ENCODE measurements around the gene SNRPE. TPM values are rescaled to one million over a fixed set of nuclear protein-coding genes. Genes with fewer than 3 reads are reported as not detected.

Gene SNRPE
- total RNA-seq, 1 experiment from 2014 or later, result 288 TPM

GRCh38 chr1:203860396-203861025 is 888 bp upstream of the SNRPE start:
- peaks cover 4 to 20% of the 10 kb centered on the region in 2 experiments; a peak in 3 of 4 replicates for H3K4me1 ChIP-seq (ENCODE audit: control insufficient read depth in 1 of 2, insufficient read depth in 2 of 2, low read length in 2 of 2)
- peak overlapping the region in 1 of 2 experiments; percentile 78; a peak in 1 of 4 replicates for H3K4me3 ChIP-seq (replicated peaks in 1 of 2; ENCODE audit: low read depth in 1 of 2, low read length in 2 of 2)
- TF ChIP-seq ATF3 (IDR thresholded peaks at IDR 0.05), result no peak
- TF ChIP-seq POLR2A (IDR thresholded peaks at IDR 0.05; ENCODE audit: borderline replicate concordance, extremely low read depth, insufficient read depth, insufficient read length), result no peak
- no peak for TF ChIP-seq ZNF274 (IDR thresholded peaks at IDR 0.05; ENCODE audit: low read depth, low read length)
- TF ChIP-seq, protein P1, sequence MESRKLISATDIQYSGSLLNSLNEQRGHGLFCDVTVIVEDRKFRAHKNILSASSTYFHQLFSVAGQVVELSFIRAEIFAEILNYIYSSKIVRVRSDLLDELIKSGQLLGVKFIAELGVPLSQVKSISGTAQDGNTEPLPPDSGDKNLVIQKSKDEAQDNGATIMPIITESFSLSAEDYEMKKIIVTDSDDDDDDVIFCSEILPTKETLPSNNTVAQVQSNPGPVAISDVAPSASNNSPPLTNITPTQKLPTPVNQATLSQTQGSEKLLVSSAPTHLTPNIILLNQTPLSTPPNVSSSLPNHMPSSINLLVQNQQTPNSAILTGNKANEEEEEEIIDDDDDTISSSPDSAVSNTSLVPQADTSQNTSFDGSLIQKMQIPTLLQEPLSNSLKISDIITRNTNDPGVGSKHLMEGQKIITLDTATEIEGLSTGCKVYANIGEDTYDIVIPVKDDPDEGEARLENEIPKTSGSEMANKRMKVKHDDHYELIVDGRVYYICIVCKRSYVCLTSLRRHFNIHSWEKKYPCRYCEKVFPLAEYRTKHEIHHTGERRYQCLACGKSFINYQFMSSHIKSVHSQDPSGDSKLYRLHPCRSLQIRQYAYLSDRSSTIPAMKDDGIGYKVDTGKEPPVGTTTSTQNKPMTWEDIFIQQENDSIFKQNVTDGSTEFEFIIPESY (IDR thresholded peaks at IDR 0.05; ENCODE audit: extremely low read depth, insufficient replicate concordance, low read length), result no peak
- TF ChIP-seq SRF (IDR thresholded peaks at IDR 0.05; ENCODE audit: low read depth), result no peak
- TF ChIP-seq POLR2AphosphoS5 (IDR thresholded peaks at IDR 0.05; ENCODE audit: low read depth, low read length), result no peak
- TF ChIP-seq YY1 (IDR thresholded peaks at IDR 0.05; ENCODE audit: extremely low read depth, insufficient replicate concordance, low read depth, low read length), result no peak
- no peak for TF ChIP-seq RAD21 (IDR thresholded peaks at IDR 0.05; ENCODE audit: low read depth)
- no peak for TF ChIP-seq FOSL1 (IDR thresholded peaks at IDR 0.05; ENCODE audit: low read depth)
- TF ChIP-seq TCF7L2 (IDR thresholded peaks at IDR 0.05; ENCODE audit: borderline replicate concordance, extremely low read depth, insufficient read depth, insufficient read length), result no peak
- H3K9me3 ChIP-seq (ENCODE audit: control insufficient read depth in 1 of 2, insufficient read depth in 1 of 2, low read depth in 1 of 2, low read length in 2 of 2), result no peaks in the 10 kb centered on the region
- no TSS peak for BruUV-seq (replicated peaks)
- intact Hi-C loops (cut with micrococcal nuclease), result loop anchor here (1.0 to 10.0 kb wide), 7 partner anchors 267 to 534 kb away; no protein-coding TSS in a partner anchor
- H3K9me2 ChIP-seq (ENCODE audit: insufficient read depth), result no peaks in the 10 kb centered on the region
- peak overlapping the region; percentile 83 for H3K4me2 ChIP-seq (ENCODE audit: low read length)
- RAD21 ChIA-PET (ENCODE audit: low non-redundant PET in 1 of 2, low total read pairs in 2 of 2, uncharacterized antibody in 2 of 2, unreplicated experiment in 2 of 2), result interaction anchor here in 1 of 2 experiments (0.6 kb wide), 1 partner anchor 302 kb away, joined by 3 read pairs; no protein-coding TSS in a partner anchor
- peak overlapping the region; percentile 86 for H3K9ac ChIP-seq (ENCODE audit: low read length)
- peaks cover 41% of the 10 kb centered on the region for H3K79me2 ChIP-seq (ENCODE audit: insufficient read depth, low read length)
- no peaks in the 10 kb centered on the region for H3K27me3 ChIP-seq (ENCODE audit: insufficient read depth, low read length)
- no peak overlapping the region for H3K27ac ChIP-seq (ENCODE audit: low read depth, low read length)
- POLR2A ChIA-PET, result interaction anchor here (2.1 kb wide), 1 partner anchor 269 kb away, joined by 9 read pairs; no protein-coding TSS in a partner anchor
- peaks cover 9 to 13% of the 10 kb centered on the region in 2 experiments; a peak in 3 of 4 replicates for H3K36me3 ChIP-seq (ENCODE audit: control insufficient read depth in 1 of 2, insufficient read depth in 2 of 2, low read length in 2 of 2)
- CTCF ChIA-PET, result interaction anchor here (0.7 to 2.7 kb wide), 6 partner anchors 11 to 346 kb away, joined by 3 to 21 read pairs (median 4); no protein-coding TSS in a partner anchor
- ATAC-seq (no peak), DNase-seq (ENCODE audit: low read depth, low spot score) (no peak)
- H4K20me1 ChIP-seq (ENCODE audit: insufficient read depth), result 0 out of 2 replicates have a peak, but pooled peaks cover 3% of the 10 kb centered on the region
- H2AFZ ChIP-seq (ENCODE audit: low read depth, low read length, poor library complexity, severe bottlenecking), result no peak overlapping the region
